ENCODE results near the gene PIN1. TPM values are rescaled to one million over a fixed set of nuclear protein-coding genes. Genes with fewer than 3 reads are reported as not detected.

PIN1 gene
- total and polyA plus RNA-seq, 2 of the 8 experiments (the other 6 are each of a cell fraction or from before 2014, with no cell fraction given), result 78.3 to 90.8 TPM

DNA sequence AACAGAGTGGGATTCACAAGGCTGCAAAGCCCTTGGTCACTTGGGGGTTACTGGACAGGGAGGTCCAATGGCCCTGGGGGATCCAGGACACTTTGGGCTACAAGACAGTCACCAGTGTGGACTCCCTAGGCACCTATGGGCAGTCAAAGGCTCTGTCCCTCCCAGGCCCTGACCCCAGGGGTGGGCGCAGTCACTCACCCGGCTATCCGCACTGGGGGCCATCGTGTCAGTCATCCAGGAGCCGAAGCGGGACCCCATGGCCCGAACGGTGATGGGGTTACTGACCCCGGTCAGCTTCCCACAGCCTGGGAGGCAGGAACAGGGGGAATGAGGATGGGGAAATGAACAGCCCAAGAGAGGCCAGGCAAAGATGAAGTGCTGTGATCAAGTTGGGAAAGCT lies 21.5 kb downstream of the PIN1 start:
- Histone ChIP-seq H3K4me3 (ENCODE audit: extremely low read depth in 1 of 4, insufficient read depth in 2 of 4, low read depth in 3 of 4, low read length in 4 of 4) (no peak overlapping the region), H2BK120ac (replicated peaks; ENCODE audit: low read depth, low read length) (no peak overlapping the region), H3K27ac (ENCODE audit: low read depth, low read length) (no peak overlapping the region), H2BK15ac (ENCODE audit: low read length) (no peak overlapping the region), H3K9ac (replicated peaks in 1 of 4; ENCODE audit: extremely low read depth in 1 of 4, low read depth in 3 of 4, low read length in 3 of 4) (no peak overlapping the region), H3K14ac (ENCODE audit: insufficient read length) (no peak overlapping the region), H3K56ac (replicated peaks; ENCODE audit: insufficient read length, low read depth, low read length) (no peak overlapping the region), H3K18ac (ENCODE audit: extremely low read depth, low read length) (no peak overlapping the region), H3K79me2 (ENCODE audit: control insufficient read depth in 1 of 2, insufficient read depth in 2 of 2, low read length in 2 of 2) (no peaks in the 10 kb centered on the region), H4K8ac (ENCODE audit: extremely low read depth, insufficient read depth, low read length) (no peak overlapping the region), H2BK20ac (ENCODE audit: low read length) (no peak overlapping the region), H3K4me1 (replicated peaks in 1 of 4; ENCODE audit: control insufficient read depth in 3 of 4, insufficient read depth in 4 of 4, low read length in 3 of 4) (no peaks in the 10 kb centered on the region; a peak in 1 of 7 replicates), H2BK12ac (ENCODE audit: low read depth, low read length) (no peak overlapping the region), H2AK5ac (ENCODE audit: low read depth, low read length) (no peak overlapping the region), H2AFZ (ENCODE audit: low read length) (no peak overlapping the region), H4K20me1 (replicated peaks in 1 of 2; ENCODE audit: control insufficient read depth in 1 of 2, insufficient read depth in 2 of 2, low read length in 2 of 2) (peaks cover 1 to 5% of the 10 kb centered on the region in 2 experiments), H3K4ac (replicated peaks; ENCODE audit: insufficient read length, low read depth, low read length) (no peak overlapping the region), H2BK5ac (ENCODE audit: low read depth, low read length) (no peak overlapping the region), H3K27me3 (replicated peaks in 1 of 4; ENCODE audit: control insufficient read depth in 3 of 4, extremely low read depth in 1 of 4, insufficient read depth in 3 of 4, low read length in 3 of 4) (no peaks in the 10 kb centered on the region), H4K91ac (replicated peaks; ENCODE audit: insufficient read length, low read length) (no peak overlapping the region), H3K79me1 (ENCODE audit: low read depth, low read length) (no peaks in the 10 kb centered on the region), H3K23me2 (ENCODE audit: low read depth, low read length) (no peaks in the 10 kb centered on the region), H3K23ac (ENCODE audit: insufficient read length) (no peak overlapping the region), H3K9me3 (ENCODE audit: insufficient read depth in 2 of 2, low read depth in 1 of 2, low read length in 1 of 2) (no peaks in the 10 kb centered on the region), H4K5ac (ENCODE audit: insufficient read length, low read depth, low read length) (no peak overlapping the region), H3K4me2 (ENCODE audit: insufficient read depth in 1 of 2, low read depth in 2 of 2, low read length in 2 of 2) (no peak overlapping the region), H3K36me3 (ENCODE audit: control insufficient read depth in 2 of 4, insufficient read depth in 4 of 4, low read length in 3 of 4) (peaks cover 0 to 12% (median 9%) of the 10 kb centered on the region in 4 experiments; a peak in 5 of 8 replicates)
- FAIRE-seq (no peak), DNase-seq (ENCODE audit: low read depth in 1 of 2, low spot score in 2 of 2) (no peak)
- POLR2A ChIA-PET (ENCODE audit: partially characterized antibody), result interaction anchor here (1.0 kb wide), 1 partner anchor 254 kb away, joined by 3 read pairs; no protein-coding TSS in a partner anchor
- WGBS, 2 experiments (ENCODE audit: extremely low coverage in 1 of 2, insufficient coverage in 1 of 2, insufficient read length in 1 of 2, insufficient replicate concordance in 2 of 2, low coverage in 1 of 2, low lambda C conversion rate in 2 of 2, missing lambda C conversion rate in 1 of 2), result 97% methylated on average over 9 of the region's 9 CpGs; no CpG with 5 or more reads in 1 of the 2 experiments
- CTCF ChIA-PET (ENCODE audit: partially characterized antibody), result interaction anchor here (3.5 kb wide), 1 partner anchor 9 kb away, joined by 18 read pairs; no protein-coding TSS in a partner anchor
- no peak for TF ChIP-seq GABPA (IDR thresholded peaks at IDR 0.05; ENCODE audit: borderline replicate concordance, insufficient read depth, low read length)
- TF ChIP-seq, protein P1, sequence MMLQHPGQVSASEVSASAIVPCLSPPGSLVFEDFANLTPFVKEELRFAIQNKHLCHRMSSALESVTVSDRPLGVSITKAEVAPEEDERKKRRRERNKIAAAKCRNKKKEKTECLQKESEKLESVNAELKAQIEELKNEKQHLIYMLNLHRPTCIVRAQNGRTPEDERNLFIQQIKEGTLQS (IDR thresholded peaks at IDR 0.05; ENCODE audit: insufficient read depth, low read depth, low read length), result no peak
- TF ChIP-seq SUZ12 (IDR thresholded peaks at IDR 0.05; ENCODE audit: low read length), result no peak
- no peak for TF ChIP-seq CHD2 (IDR thresholded peaks at IDR 0.05; ENCODE audit: low read length)
